Activated CD4-positive, alpha-beta T cell treated with anti-CD3 and anti-CD28 coated beads, Interleukin-2, amount 50 U/mL, for 1 hour (primary cell): ENCODE results near the gene UROC1.

Experiments
- DNase-seq: peaks from one replicate; pipeline ENCODE4 v3.0.0-alpha.2; 2020

The UROC1 gene

GRCh38 chr3:126530171-126531050 is 12.8 kb upstream of the UROC1 start:
- DNase-seq = no peak

DNA sequence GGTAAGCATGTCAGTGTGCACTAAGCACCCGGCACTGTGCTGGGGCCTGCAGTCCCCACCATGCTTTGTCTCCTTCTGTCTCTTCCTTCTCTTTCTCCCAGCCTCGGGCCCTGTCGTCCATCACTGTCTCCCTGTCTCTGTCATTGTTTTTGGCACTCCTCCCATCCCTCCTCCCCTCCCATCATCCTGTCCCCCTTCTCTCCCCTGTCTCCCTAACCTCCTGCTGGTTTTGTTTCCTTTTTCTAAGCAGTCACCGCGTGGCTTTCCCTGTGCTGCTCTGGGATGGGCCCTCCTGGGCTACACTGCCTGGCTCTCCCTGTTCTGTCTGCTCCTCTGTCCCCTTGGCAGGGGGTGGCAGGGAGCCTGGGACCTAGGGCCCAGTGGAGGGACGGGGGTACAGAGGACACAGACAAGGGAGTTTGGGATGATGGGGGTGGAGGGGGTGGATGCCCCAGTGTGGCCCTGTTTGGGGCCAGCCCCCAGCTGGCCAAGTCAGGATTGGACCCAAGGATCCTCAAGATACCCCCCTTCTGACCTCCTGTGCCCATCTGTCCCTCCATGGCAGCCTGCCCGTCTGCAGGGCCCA is 12.1 kb upstream of the UROC1 start:
- DNase-seq = no peak

DNA sequence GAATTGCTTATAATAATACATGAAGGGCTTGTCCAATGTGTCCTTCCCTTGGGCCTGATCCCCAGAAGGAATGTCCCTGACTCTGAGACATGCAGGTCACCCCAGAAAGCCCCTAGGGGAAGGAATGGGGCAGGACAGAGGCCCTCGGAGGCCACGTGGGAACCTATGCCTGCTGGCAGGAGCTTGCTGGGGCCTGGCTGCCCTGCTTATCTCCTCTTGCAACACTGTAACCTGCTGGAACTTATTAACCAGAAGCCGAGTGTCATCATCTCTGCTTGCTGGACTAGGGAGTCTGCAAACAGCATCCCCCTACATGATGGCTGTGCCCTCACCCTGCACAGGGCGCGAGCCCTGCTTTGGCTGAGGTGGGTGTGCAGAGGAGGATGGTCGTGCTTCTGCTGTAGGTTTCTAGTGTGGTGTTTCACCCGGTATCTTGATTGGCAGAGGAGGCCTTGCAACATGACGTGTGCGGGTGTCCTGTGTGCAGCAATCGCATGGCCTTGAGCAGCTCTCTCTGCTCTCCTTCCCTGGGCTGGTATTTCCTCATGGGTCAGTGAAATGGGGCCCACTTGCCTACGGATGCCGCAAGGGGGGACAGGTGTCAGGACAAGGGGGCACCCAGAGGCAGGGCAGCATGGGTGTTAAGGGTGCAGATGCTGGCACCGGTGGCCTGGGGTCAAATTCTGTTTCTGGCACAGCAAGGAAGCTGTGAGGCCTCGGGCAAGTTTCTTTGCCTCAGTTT is 11.4 kb upstream of the UROC1 start:
- DNase-seq = no peak

DNA sequence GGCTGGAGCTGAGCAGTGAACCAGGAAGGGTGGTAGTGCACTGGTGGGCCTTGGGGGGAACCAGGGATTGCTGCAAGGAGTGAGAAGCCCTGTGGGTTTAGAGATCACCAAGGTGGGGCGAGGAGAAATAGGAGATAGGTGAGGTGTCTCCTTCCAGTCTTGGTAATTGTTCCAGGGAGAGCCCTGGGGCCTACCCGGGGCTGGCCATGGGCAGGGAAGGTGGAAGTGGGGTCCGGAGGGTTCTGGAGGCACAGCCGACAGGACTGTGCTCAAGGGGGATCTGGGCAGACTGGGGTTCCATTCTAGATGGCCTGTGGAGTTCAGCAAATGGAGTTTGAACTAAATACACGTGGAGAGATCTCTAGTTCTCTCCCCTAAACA is 10.8 kb upstream of the UROC1 start:
- no peak for DNase-seq

- DNase-seq = no peak
Measured at GRCh38 chr3:126527455-126528211, 10.1 kb upstream of the UROC1 start.

GRCh38 chr3:126527006-126527405 is 9.4 kb upstream of the UROC1 start:
- no peak for DNase-seq

DNA sequence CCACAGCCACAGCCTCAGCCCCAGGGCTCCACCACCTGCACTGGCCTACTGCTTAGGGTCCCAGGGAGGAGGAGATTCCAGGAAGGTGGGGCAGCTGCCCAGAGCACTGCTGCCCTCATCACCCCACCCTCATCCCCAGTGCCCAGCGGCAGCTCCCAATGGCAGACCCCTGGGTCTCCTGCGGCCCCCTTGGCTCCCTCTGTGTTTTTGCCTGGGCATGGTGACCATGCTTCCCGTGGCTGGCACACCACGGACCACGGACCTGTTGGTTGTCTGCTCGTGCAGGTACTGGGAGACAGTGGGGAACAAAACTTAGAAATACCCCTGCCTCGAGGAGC is 9.1 kb upstream of the UROC1 start:
- DNase-seq = no peak

DNA sequence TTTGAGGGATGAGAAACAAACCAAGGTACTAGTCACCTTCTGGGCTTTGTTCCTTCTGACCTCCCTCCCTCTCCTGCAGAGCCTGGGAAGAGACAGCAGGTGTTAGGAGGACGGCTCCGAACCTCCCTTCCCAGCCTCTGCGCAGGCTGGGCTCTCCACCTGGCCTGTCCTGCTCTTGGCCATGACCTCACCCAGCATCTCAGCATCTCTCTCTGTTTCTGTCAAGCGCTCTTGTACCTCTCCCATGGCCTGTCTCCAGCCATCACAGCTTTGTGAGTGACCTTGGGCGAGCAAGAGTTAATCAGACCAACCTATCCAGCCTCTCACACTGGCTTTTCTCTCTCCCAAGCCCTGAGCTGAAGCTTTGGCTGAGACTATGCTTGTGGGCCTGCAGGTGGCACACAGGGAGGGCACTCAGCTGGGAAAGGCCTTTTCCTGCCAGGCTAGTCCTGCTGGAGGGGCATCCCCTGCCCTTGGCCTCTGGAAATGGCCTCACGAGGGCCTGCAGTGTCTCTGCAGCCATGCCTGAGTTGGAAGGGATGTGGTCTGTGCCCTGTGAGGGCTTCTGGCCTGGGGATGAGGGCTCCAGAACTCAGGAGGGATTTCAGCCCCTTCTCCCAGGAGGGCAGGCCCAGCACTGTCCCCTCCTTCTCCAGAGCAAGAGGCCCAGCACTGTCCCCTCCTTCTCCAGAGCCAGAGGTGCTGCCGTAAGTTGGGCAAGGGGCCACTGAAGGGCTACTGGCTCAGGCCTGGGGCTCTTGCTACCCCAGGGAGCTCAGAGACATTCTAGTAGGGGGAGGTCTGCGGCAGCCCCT is 8.5 kb upstream of the UROC1 start:
- no peak for DNase-seq

- no peak for DNase-seq
Measured at GRCh38 chr3:126525091-126525852, 7.7 kb upstream of the UROC1 start.

- no peak for DNase-seq
Measured at GRCh38 chr3:126524429-126524988, 6.9 kb upstream of the UROC1 start.

GRCh38 chr3:126523745-126524428 is 6.3 kb upstream of the UROC1 start, which contains the start of gene CHST13:
Gene CHST13, plus strand, starts transcription at chr3:126524155. Its CDS starts 178 bp downstream, at chr3:126524333.
- no peak for DNase-seq

GRCh38 chr3:126522363-126522788 is 4.8 kb upstream of the UROC1 start:
- DNase-seq = peak; percentile 32

DNA sequence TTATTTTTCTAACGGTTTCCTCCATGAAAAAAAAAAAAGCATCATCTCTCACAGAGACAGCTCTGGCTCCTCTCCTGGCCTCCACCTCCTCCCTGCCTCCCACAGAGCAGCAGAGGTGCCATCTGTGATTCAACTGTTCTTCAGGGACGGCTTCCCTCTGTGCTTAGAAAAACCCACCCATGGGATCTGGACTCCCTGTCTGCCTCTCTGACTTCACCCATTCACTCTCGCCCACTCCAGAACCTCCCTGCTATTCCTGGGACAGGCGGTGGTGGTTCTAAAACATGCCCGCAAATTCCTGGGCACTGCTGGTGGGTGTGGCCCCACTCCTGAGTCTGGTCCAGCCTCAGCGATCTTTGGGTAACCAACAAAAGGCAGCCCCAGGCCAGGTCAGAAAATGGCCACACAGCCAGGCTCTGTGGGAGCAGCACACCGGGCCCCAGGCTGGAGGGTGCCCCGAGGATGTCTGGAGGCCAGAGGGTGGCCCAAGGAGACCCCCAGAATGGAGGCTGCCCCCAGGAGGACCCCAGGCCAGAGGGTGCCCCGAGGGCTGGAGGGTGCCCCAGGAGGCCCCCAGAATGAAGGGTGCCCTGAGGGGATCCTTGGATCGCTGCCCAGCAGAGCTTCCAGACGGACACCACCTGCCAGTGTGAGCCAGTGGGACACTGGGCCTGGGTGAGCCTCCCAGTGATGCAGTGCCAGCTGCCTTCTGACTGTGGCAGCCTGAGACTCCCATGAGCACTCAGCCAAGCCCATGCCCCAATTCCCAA is 3.7 kb upstream of the UROC1 start:
- no peak for DNase-seq

GRCh38 chr3:126519506-126520455 is 2.2 kb upstream of the UROC1 start:
- DNase-seq = no peak

DNA sequence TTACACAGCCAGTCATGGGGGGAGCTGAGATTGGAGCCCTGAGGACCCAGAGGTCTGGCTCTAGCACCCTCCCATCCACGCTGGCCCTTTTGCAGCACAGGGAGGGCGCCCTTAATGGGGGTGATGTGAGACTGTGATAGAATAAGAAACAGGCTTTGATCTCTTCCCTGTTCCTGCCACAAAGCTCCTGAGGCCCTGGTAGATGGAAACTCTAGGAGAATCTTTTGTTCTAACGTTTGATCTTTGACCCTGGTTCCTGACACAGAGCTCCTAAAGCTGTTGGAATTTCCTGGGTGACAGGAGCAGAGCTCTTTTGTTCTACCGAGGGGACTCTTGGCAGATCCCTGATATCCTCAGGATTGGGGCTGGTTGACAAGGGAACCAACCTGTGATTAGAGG is 1.2 kb upstream of the UROC1 start:
- no peak for DNase-seq

DNA sequence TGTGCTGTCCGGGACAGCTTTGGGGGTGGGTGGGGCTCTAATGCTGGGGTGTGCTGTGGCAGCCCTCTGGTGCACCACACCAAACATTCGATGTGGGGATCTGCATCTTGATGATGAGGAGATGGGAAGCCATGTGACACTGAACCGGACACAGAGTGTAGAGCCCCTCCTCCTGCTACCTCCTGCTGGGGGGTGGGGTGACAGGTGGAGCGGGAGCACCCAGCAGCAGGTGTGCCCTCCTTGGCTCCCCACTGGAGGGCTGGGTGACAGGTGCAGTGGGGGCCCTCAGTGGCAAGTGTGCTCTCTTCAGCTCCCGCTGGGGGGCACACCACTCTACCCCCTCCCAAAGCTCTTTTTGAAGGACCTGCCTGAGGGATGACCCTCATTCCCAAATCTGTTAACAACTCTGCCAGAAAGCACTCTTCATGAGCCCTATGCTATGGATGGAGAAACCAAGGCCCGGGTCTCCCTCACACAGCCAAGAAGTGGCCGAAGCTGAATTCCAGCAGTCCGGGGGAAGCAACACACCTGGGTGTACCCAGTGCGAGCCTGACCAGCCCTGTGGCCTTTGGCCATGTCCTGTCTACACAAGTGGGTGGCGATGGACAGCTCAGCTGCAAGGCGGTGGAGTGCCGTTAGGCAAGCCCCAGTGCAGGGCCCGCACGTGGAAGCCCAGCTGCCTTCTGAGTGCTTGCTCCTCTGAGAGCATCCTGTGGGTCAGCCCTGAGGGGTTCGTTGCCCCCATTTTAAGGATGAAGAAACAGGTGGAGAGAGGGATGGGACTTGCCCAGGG is 609 bp upstream of the UROC1 start:
- DNase-seq = no peak

GRCh38 chr3:126516936-126517290 is 660 bp downstream of the UROC1 start:
- no peak for DNase-seq
